Endodermal cell (in vitro differentiated cells): Measurements from ENCODE around the gene RGS6. TPM values are rescaled to one million over a fixed set of nuclear protein-coding genes. Genes with fewer than 3 reads are reported as not detected.

Experiments
- DNase-seq: peaks from one replicate; pipeline ENCODE4 v3.0.0-alpha.2; 2017
- H3K27ac ChIP-seq: 2 replicates; pipeline ENCODE4 v1.5.1; 2013; ENCODE audit warnings: mild to moderate bottlenecking, low read depth, low read length, moderate library complexity
- H3K27me3 ChIP-seq: 2 replicates; pipeline ENCODE4 v1.6.1; 2013; ENCODE audit warnings: mild to moderate bottlenecking, low read length, moderate library complexity; ENCODE audit not compliant: insufficient read depth, control insufficient read depth, poor library complexity, severe bottlenecking
- H3K36me3 ChIP-seq: 2 replicates; pipeline ENCODE4 v1.7.0; 2013; ENCODE audit warnings: mild to moderate bottlenecking, low read length, moderate library complexity; ENCODE audit not compliant: control insufficient read depth, insufficient read depth
- H3K4me1 ChIP-seq: one replicate; pipeline ENCODE4 v1.7.0; 2013; ENCODE audit warnings: low read length; ENCODE audit not compliant: control insufficient read depth, insufficient read depth
- H3K4me3 ChIP-seq: 2 replicates; pipeline ENCODE4 v1.5.1; 2013; ENCODE audit warnings: mild to moderate bottlenecking, low read length, moderate library complexity
- H3K9ac ChIP-seq: 2 replicates; pipeline ENCODE4 v1.6.1; 2013; ENCODE audit warnings: mild to moderate bottlenecking, low read length, moderate library complexity; ENCODE audit not compliant: poor library complexity, severe bottlenecking; ENCODE audit errors: extremely low read depth
- H3K9me3 ChIP-seq: 2 replicates; pipeline ENCODE4 v1.6.1; 2013; ENCODE audit warnings: mild to moderate bottlenecking, low read length, moderate library complexity; ENCODE audit not compliant: control insufficient read depth
- H3K27ac Mint-ChIP-seq: 2 replicates; pipeline ENCODE4 v1.8.0; 2020; ENCODE audit warnings: mixed read lengths
- H3K27me3 Mint-ChIP-seq: 2 replicates; pipeline ENCODE4 v1.8.0; 2021; ENCODE audit warnings: mild to moderate bottlenecking, mixed read lengths; ENCODE audit not compliant: insufficient read depth
- H3K36me3 Mint-ChIP-seq: 2 replicates; pipeline ENCODE4 v1.8.0; 2020; ENCODE audit warnings: low read depth, mixed read lengths
- H3K4me1 Mint-ChIP-seq: 2 replicates; pipeline ENCODE4 v1.8.0; 2020; ENCODE audit warnings: mixed read lengths
- H3K4me3 Mint-ChIP-seq: 2 replicates; pipeline ENCODE4 v1.8.0; 2020; ENCODE audit warnings: mild to moderate bottlenecking, moderate library complexity, mixed read lengths
- H3K9me3 Mint-ChIP-seq: 2 replicates; pipeline ENCODE4 v1.8.0; 2020; ENCODE audit warnings: mild to moderate bottlenecking, mixed read lengths
- CTCF ChIP-seq: fragments of 200-600 bp; sonication (generic); conservative IDR thresholded peaks from 2 replicates; pipeline ENCODE4 v1.5.0; 2021; ENCODE audit warnings: antibody characterized with exemption, mild to moderate bottlenecking
- WGBS, 2 experiments: methylation state at CpG; one replicate each; pipeline versions ENCODE4 v1.1.5 to v1.1.7; 2013; ENCODE audit warnings: missing lambda C conversion rate in 2 of 2, mixed read lengths in 1 of 2; ENCODE audit not compliant: insufficient coverage in 1 of 2, insufficient read length in 1 of 2; 5-methylcytosine and 5-hydroxymethylcytosine counted together
- total RNA-seq, 2 donors: library from RNA; stranded (reverse); fragmentation: NEBNext Ultra II Directional in 1 of 2; extraction: Animal tissue kit (Norgen Biotek cat#: 25700) in 1 of 2; gene quantifications; 2 replicates in 1 of 2; 3 replicates in 1 of 2; pipeline ENCODE4 v1.2.1, GENCODE V29; 2021

RGS6 gene
- total RNA-seq, 2 donors from 2014 or later: 10.1 to 16.3 TPM

GRCh38 chr14:72595152-72595862 lies 663.1 kb downstream of the RGS6 start:
- Histone ChIP-seq H3K27ac (no peak overlapping the region), H3K4me3 (no peak overlapping the region), H3K36me3 (no peaks in the 10 kb centered on the region), H3K4me1 (no peaks in the 10 kb centered on the region), H3K9me3 (no peaks in the 10 kb centered on the region), H3K27me3 (no peaks in the 10 kb centered on the region), H3K9ac (no peak overlapping the region)
- peaks cover 15% of the 10 kb centered on the region for H3K4me1 Mint-ChIP-seq
- 94 to 95% methylated on average over 8 of the region's 8 CpGs for WGBS, 2 experiments
- no peak for TF ChIP-seq CTCF
- no peaks in the 10 kb centered on the region for H3K9me3 Mint-ChIP-seq
- no peaks in the 10 kb centered on the region for H3K36me3 Mint-ChIP-seq
- H3K4me3 Mint-ChIP-seq: no peak overlapping the region
- no peak for DNase-seq
- peaks cover 4% of the 10 kb centered on the region for H3K27me3 Mint-ChIP-seq
- no peak overlapping the region for H3K27ac Mint-ChIP-seq

GRCh38 chr14:72597252-72598233 lies 665.3 kb downstream of the RGS6 start:
- Histone ChIP-seq H3K27ac (no peak overlapping the region), H3K27me3 (no peaks in the 10 kb centered on the region), H3K4me1 (no peaks in the 10 kb centered on the region), H3K9ac (no peak overlapping the region), H3K4me3 (no peak overlapping the region), H3K36me3 (no peaks in the 10 kb centered on the region), H3K9me3 (no peaks in the 10 kb centered on the region)
- Mint-ChIP-seq H3K9me3 (no peaks in the 10 kb centered on the region), H3K36me3 (no peaks in the 10 kb centered on the region), H3K4me1 (peaks cover 19% of the 10 kb centered on the region), H3K4me3 (no peak overlapping the region), H3K27ac (no peak overlapping the region), H3K27me3 (peaks cover 4% of the 10 kb centered on the region)
- TF ChIP-seq CTCF: no peak
- no peak for DNase-seq
- 82 to 84% methylated on average over 11 to 15 of the region's 16 CpGs for WGBS, 2 experiments

DNA sequence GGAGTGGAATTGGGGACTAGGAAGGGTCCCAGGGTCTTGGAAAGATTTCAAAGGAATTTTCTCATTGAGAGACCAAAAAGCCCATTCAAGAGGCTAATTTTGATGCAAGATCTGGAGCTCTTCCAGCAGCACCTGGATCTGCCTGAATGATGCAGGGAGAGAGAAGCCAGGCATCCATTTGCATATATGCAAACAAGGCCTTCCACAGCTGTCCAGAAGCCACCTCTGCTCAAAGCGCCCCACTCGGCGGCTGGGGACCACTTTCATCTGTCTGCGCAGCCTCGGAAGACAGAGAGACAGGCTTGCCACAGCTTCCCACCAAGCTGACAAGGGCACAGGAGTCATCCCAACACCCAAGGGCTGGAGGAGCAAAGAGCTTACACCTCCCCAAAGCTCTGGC lies 666.1 kb downstream of the RGS6 start:
- Histone ChIP-seq H3K27ac (no peak overlapping the region), H3K4me3 (no peak overlapping the region), H3K9ac (no peak overlapping the region), H3K9me3 (no peaks in the 10 kb centered on the region), H3K4me1 (no peaks in the 10 kb centered on the region), H3K36me3 (no peaks in the 10 kb centered on the region), H3K27me3 (no peaks in the 10 kb centered on the region)
- Mint-ChIP-seq H3K27ac (no peak overlapping the region), H3K4me3 (no peak overlapping the region), H3K4me1 (peaks cover 19% of the 10 kb centered on the region), H3K9me3 (no peaks in the 10 kb centered on the region), H3K36me3 (no peaks in the 10 kb centered on the region), H3K27me3 (no peaks in the 10 kb centered on the region)
- no peak for TF ChIP-seq CTCF
- 88 to 100% methylated on average over 2 to 5 of the region's 5 CpGs for WGBS, 2 experiments
- DNase-seq: no peak
